Bladder microvascular endothelial cell (primary cell): ENCODE measurements around the gene SHROOM4. TPM values are rescaled to one million over a fixed set of nuclear protein-coding genes. Genes with fewer than 3 reads are reported as not detected.

Experiments used
- total RNA-seq: library from RNA; depleted of rRNA; stranded (reverse); fragments of >200 nt; gene quantifications from 2 replicates; pipeline ENCODE4 v1.2.3, GENCODE V29; 2014

SHROOM4 gene, protein sequence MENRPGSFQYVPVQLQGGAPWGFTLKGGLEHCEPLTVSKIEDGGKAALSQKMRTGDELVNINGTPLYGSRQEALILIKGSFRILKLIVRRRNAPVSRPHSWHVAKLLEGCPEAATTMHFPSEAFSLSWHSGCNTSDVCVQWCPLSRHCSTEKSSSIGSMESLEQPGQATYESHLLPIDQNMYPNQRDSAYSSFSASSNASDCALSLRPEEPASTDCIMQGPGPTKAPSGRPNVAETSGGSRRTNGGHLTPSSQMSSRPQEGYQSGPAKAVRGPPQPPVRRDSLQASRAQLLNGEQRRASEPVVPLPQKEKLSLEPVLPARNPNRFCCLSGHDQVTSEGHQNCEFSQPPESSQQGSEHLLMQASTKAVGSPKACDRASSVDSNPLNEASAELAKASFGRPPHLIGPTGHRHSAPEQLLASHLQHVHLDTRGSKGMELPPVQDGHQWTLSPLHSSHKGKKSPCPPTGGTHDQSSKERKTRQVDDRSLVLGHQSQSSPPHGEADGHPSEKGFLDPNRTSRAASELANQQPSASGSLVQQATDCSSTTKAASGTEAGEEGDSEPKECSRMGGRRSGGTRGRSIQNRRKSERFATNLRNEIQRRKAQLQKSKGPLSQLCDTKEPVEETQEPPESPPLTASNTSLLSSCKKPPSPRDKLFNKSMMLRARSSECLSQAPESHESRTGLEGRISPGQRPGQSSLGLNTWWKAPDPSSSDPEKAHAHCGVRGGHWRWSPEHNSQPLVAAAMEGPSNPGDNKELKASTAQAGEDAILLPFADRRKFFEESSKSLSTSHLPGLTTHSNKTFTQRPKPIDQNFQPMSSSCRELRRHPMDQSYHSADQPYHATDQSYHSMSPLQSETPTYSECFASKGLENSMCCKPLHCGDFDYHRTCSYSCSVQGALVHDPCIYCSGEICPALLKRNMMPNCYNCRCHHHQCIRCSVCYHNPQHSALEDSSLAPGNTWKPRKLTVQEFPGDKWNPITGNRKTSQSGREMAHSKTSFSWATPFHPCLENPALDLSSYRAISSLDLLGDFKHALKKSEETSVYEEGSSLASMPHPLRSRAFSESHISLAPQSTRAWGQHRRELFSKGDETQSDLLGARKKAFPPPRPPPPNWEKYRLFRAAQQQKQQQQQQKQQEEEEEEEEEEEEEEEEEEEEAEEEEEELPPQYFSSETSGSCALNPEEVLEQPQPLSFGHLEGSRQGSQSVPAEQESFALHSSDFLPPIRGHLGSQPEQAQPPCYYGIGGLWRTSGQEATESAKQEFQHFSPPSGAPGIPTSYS (N-terminal part only)
- 30.6 and 42.9 TPM in 2 replicates for total RNA-seq

DNA sequence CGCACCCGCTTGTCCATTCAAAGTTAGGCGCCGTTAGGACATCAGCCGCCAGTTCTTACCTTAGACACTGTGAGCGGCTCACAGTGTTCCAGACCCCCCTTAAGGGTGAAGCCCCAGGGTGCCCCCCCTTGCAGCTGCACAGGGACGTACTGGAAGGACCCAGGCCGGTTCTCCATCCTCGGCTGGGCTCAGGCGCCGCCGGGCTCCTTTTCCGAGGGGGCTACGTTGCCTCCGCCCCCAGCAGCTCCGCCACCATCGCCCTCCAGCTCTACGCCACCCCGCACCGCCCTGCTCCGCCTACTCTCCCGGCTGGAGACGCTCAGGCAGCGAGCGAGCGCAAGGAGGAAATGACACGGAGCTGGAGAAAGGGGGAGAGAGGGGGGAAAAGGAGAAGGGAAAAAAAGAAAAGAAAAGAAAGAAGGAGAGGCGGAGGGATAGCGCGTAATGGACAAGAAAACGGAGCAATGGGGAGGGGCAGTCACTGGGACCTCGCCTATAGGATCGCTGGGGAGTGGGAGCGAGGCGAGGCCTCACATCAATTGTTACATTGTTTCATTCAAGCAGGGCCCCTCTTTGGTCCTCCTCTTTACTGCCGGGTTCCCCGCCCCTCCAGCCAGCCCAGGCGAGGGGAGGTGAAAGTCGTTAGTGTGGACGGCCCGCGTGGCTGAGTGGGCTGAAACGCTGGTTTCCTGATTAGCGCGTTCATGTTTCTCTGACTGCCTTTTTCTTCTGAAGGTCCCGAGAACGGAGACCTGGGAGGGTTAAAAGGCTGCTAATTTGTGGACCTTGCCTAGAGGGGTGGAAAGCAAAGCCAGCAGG lies at the start of gene SHROOM4:
Gene SHROOM4 (minus strand): TSS at position 352 of the 819 bp plus-strand sequence. CDS start 176 bp downstream, at position 176.

Other genes with a start within 250 kb of the SHROOM4 start
- not detected in 2 replicates for gene BMP15, start 96.5 kb upstream of the SHROOM4 start, total RNA-seq